Panc1 (cell line): ENCODE data around the gene CCDC146. TPM values are rescaled to one million over a fixed set of nuclear protein-coding genes. Genes with fewer than 3 reads are reported as not detected.
"Not testable (repeated sequence)": the region's sequence is repeated elsewhere in the genome, so short reads cannot be mapped to it uniquely, and the experiment has no call there.

Experiments
- ATAC-seq: fragments of 200-7000 bp; cut with Tn5 transposase; 2 replicates; pipeline ENCODE4 v1.9.1; 2020; ENCODE audit warnings: mild to moderate bottlenecking, moderate library complexity
- BruUV-seq: library from RNA; stranded (reverse); fragments of 400-500 nt; replicated peaks from 2 replicates; lab custom pipeline; 2021; lab: Mats Ljungman, UMichigan
- CTCF ChIA-PET: fragments of 300-600 bp; sonication (Branson Sonifier 250); formaldehyde crosslinking; loops from one replicate; lab custom pipeline; 2022; ENCODE audit warnings: antibody characterized with exemption; lab: Charles Lee
- POLR2A ChIA-PET: fragments of 300-600 bp; sonication (Branson Sonifier 250); formaldehyde crosslinking; loops from one replicate; lab custom pipeline; 2022; ENCODE audit warnings: antibody characterized with exemption; lab: Charles Lee
- DNase-seq: peaks from one replicate; pipeline ENCODE4 v3.0.0-alpha.2; 2010; ENCODE audit warnings: low read depth, low spot score
- H3K27ac ChIP-seq: 2 replicates; pipeline ENCODE4 v1.5.1; 2011; ENCODE audit warnings: mild to moderate bottlenecking, low read length, inconsistent platforms
- H3K27me3 ChIP-seq: fragments of 200-500 bp; sonication (Bioruptor generic); 2 replicates; pipeline ENCODE4 v1.6.0; 2014; ENCODE audit warnings: low read length, inconsistent platforms; ENCODE audit not compliant: control insufficient read depth, insufficient read depth
- H3K36me3 ChIP-seq: fragments of 200-500 bp; sonication (Bioruptor generic); 2 replicates; pipeline ENCODE4 v1.5.1; 2014; ENCODE audit warnings: inconsistent platforms, mild to moderate bottlenecking, low read length, moderate library complexity; ENCODE audit not compliant: control insufficient read depth, insufficient read depth
- H3K4me1 ChIP-seq: 2 replicates; pipeline ENCODE4 v1.5.1; 2011; ENCODE audit warnings: inconsistent platforms, mild to moderate bottlenecking, low read length, moderate library complexity; ENCODE audit not compliant: control insufficient read depth, insufficient read depth
- H3K4me3 ChIP-seq, 2 experiments: 2 replicates each; pipeline ENCODE4 v1.5.1; 2011 to 2012; ENCODE audit warnings: low read depth in 2 of 2, low read length in 2 of 2, mild to moderate bottlenecking in 2 of 2, inconsistent platforms in 1 of 2, moderate library complexity in 1 of 2
- H3K9me3 ChIP-seq: fragments of 200-500 bp; sonication (Bioruptor generic); 2 replicates; pipeline ENCODE4 v1.5.1; 2014; ENCODE audit warnings: low read depth, mild to moderate bottlenecking, inconsistent platforms, low read length, moderate library complexity; ENCODE audit not compliant: control insufficient read depth, insufficient read depth
- POLR2AphosphoS5 ChIP-seq: IDR thresholded peaks from 2 replicates; pipeline ENCODE4 v1.6.1; 2012; ENCODE audit warnings: mild to moderate bottlenecking, low read depth, low read length, moderate library complexity
- SIN3A ChIP-seq: IDR thresholded peaks from 2 replicates; pipeline ENCODE4 v1.6.1; 2012; ENCODE audit warnings: low read depth, mild to moderate bottlenecking, low read length, moderate library complexity, borderline replicate concordance; ENCODE audit not compliant: insufficient read depth
- TCF7L2 ChIP-seq: IDR thresholded peaks from 2 replicates; pipeline ENCODE4 v1.6.1; 2011; ENCODE audit warnings: mild to moderate bottlenecking, low read depth, low read length, inconsistent platforms
- in situ Hi-C: cut with HindIII; loops from 2 replicates; pipeline ENCODE4 v1.10.0; 2016; ENCODE audit warnings: low sequenced_read_pairs, low pct_unique_long_range_greater_than_20kb
- intact Hi-C: fragments of 100-400 bp; cut with micrococcal nuclease; formaldehyde crosslinking; loops from one replicate; pipeline ENCODE4 v1.10.0; 2022; ENCODE audit not compliant: unreplicated experiment
- total RNA-seq: library from RNA; stranded (reverse); gene quantifications from one replicate; pipeline ENCODE4 v1.2.1, GENCODE V29; 2021; ENCODE audit not compliant: unreplicated experiment
- TF ChIP-seq, protein P1 (sequence below): fragments of 450-650 bp; IDR thresholded peaks from 2 replicates; pipeline ENCODE4 v1.5.1; 2017; ENCODE audit warnings: mild to moderate bottlenecking
- TF ChIP-seq, protein P2 (sequence below), 2 experiments: IDR thresholded peaks; 2 replicates each; pipeline ENCODE4 v1.6.1; 2011 to 2012; ENCODE audit warnings: low read depth in 2 of 2, control low read depth in 1 of 2, low read length in 1 of 2, mild to moderate bottlenecking in 1 of 2, moderate library complexity in 1 of 2; ENCODE audit not compliant: insufficient read depth in 1 of 2

CCDC146 gene
- total RNA-seq, 1 experiment from 2014 or later: 1.2 TPM

DNA sequence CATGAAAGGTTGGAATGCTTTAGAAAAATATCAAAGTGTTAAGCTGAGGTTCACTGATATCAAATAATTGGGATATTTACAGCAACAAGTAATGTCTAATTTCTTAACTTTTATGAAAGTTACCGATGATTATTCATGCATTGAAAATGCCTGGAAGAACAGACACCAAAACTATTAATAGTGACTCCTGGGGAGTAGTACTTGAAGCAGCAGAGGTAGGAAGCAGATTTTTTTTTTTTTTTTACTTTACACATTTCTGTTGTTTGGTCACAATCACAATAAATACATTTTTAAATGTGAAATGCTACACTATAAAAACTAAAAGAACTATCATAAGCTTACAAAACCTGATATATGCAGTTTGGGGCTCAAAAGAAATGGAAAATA lies 147.7 kb downstream of the CCDC146 start:
- intact Hi-C loops: no loop called here
- Histone ChIP-seq H3K27me3 (peaks cover 3% of the 10 kb centered on the region; the same call in 1 of the 2 replicates), H3K4me1 (no peaks in the 10 kb centered on the region), H3K9me3 (no peaks in the 10 kb centered on the region), H3K4me3 (no peak overlapping the region), H3K27ac (no peak overlapping the region), H3K36me3 (no peaks in the 10 kb centered on the region)
- CTCF ChIA-PET: no interaction called here
- no TSS peak for BruUV-seq
- POLR2A ChIA-PET: no interaction called here
- in situ Hi-C loops: no loop called here
- DNase-seq (no peak), ATAC-seq (no peak)
- TF ChIP-seq, protein P1, sequence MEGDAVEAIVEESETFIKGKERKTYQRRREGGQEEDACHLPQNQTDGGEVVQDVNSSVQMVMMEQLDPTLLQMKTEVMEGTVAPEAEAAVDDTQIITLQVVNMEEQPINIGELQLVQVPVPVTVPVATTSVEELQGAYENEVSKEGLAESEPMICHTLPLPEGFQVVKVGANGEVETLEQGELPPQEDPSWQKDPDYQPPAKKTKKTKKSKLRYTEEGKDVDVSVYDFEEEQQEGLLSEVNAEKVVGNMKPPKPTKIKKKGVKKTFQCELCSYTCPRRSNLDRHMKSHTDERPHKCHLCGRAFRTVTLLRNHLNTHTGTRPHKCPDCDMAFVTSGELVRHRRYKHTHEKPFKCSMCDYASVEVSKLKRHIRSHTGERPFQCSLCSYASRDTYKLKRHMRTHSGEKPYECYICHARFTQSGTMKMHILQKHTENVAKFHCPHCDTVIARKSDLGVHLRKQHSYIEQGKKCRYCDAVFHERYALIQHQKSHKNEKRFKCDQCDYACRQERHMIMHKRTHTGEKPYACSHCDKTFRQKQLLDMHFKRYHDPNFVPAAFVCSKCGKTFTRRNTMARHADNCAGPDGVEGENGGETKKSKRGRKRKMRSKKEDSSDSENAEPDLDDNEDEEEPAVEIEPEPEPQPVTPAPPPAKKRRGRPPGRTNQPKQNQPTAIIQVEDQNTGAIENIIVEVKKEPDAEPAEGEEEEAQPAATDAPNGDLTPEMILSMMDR: no peak
- TF ChIP-seq POLR2AphosphoS5 (no peak), SIN3A (no peak), TCF7L2 (no peak)
- TF ChIP-seq, protein P2, sequence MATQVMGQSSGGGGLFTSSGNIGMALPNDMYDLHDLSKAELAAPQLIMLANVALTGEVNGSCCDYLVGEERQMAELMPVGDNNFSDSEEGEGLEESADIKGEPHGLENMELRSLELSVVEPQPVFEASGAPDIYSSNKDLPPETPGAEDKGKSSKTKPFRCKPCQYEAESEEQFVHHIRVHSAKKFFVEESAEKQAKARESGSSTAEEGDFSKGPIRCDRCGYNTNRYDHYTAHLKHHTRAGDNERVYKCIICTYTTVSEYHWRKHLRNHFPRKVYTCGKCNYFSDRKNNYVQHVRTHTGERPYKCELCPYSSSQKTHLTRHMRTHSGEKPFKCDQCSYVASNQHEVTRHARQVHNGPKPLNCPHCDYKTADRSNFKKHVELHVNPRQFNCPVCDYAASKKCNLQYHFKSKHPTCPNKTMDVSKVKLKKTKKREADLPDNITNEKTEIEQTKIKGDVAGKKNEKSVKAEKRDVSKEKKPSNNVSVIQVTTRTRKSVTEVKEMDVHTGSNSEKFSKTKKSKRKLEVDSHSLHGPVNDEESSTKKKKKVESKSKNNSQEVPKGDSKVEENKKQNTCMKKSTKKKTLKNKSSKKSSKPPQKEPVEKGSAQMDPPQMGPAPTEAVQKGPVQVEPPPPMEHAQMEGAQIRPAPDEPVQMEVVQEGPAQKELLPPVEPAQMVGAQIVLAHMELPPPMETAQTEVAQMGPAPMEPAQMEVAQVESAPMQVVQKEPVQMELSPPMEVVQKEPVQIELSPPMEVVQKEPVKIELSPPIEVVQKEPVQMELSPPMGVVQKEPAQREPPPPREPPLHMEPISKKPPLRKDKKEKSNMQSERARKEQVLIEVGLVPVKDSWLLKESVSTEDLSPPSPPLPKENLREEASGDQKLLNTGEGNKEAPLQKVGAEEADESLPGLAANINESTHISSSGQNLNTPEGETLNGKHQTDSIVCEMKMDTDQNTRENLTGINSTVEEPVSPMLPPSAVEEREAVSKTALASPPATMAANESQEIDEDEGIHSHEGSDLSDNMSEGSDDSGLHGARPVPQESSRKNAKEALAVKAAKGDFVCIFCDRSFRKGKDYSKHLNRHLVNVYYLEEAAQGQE (IDR thresholded peaks at IDR 0.05; ENCODE audit: insufficient read depth in 1 of 2, low read depth in 2 of 2, low read length in 1 of 2): no peak

DNA sequence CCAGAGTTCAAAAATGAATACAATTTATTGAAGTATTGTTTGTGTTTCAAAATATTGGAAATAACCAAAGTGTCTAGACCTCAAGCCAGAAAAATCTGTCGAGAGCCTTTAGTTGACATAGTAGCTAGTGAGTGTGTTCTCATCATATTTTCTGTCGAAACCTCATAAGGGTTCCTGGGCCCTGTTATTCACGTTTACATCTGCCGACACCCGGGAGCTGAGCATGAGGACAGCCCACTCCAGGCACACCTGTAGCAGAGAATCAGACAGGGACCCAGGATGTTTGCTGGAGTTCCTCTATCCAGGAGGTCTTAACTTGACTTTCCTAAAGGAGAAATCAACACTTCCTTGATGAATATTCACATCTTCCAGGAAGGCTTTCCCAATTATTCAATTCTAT lies 149.4 kb downstream of the CCDC146 start:
- no peaks in the 10 kb centered on the region for H3K4me1 ChIP-seq
- ATAC-seq (no peak), DNase-seq (no peak)
- BruUV-seq: no TSS peak
- H3K27ac ChIP-seq: no peak overlapping the region
- peaks cover 3% of the 10 kb centered on the region; the same call in 1 of the 2 replicates for H3K27me3 ChIP-seq
- CTCF ChIA-PET: no interaction called here
- POLR2A ChIA-PET: no interaction called here
- intact Hi-C loops: no loop called here
- H3K4me3 ChIP-seq: no peak overlapping the region
- in situ Hi-C loops: no loop called here
- TF ChIP-seq, protein P2 (IDR thresholded peaks at IDR 0.05; ENCODE audit: insufficient read depth in 1 of 2, low read depth in 2 of 2, low read length in 1 of 2): no peak
- no peak for TF ChIP-seq SIN3A
- TF ChIP-seq TCF7L2: no peak
- TF ChIP-seq POLR2AphosphoS5: no peak
- TF ChIP-seq, protein P1: no peak
- no peaks in the 10 kb centered on the region for H3K9me3 ChIP-seq
- no peaks in the 10 kb centered on the region for H3K36me3 ChIP-seq

DNA sequence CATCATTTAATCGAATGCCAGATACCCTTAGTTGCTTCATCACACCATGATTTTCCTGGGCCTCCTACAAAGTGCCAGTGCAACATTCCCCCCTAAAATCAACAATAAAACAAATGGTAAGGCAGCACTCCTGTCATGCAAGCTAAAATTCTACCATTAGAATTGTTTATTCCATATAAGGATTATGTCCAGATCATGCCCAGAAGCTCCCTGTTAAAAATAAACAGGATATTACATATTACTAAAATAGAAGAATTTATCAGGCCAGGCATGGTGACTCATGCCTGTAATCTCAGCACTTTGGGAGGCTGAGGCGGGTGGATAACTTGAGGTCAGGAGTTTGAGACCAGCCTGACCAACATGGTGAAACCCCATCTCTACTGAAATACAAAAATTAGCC lies 153.2 kb downstream of the CCDC146 start:
- H3K9me3 ChIP-seq, H3K4me1 ChIP-seq, intact Hi-C loops, POLR2A ChIA-PET, H3K27ac ChIP-seq, DNase-seq, H3K4me3 ChIP-seq, H3K27me3 ChIP-seq, H3K36me3 ChIP-seq, CTCF ChIA-PET, BruUV-seq, ATAC-seq, in situ Hi-C loops: not testable (repeated sequence)
